ENCODE results near the gene SNPH.

The SNPH gene

GRCh38 chr20:1307571-1307971 is 41.5 kb downstream of the SNPH start:
- FAIRE-seq = no peak

- FAIRE-seq = no peak
These were observed 42.1 kb downstream of the SNPH start for GRCh38 chr20:1308067-1308701.

- no peak for FAIRE-seq
These were observed 42.6 kb downstream of the SNPH start for GRCh38 chr20:1308702-1309095.

GRCh38 chr20:1309439-1309847 is 43.3 kb downstream of the SNPH start:
- no peak for FAIRE-seq

- FAIRE-seq = no peak
These were observed 44.0 kb downstream of the SNPH start for GRCh38 chr20:1310071-1310470.

GRCh38 chr20:1310506-1311190 is 44.6 kb downstream of the SNPH start:
- no peak for FAIRE-seq

GRCh38 chr20:1312308-1312707 is 46.2 kb downstream of the SNPH start:
- FAIRE-seq = no peak

GRCh38 chr20:1312904-1313235 is 46.8 kb downstream of the SNPH start:
- no peak for FAIRE-seq

GRCh38 chr20:1313236-1313964 is 47.3 kb downstream of the SNPH start:
- FAIRE-seq = no peak

GRCh38 chr20:1315804-1316203 is 49.7 kb downstream of the SNPH start:
- FAIRE-seq = no peak

- FAIRE-seq = no peak
These were observed 51.6 kb downstream of the SNPH start for GRCh38 chr20:1317545-1318255.

- FAIRE-seq = no peak
These were observed 53.0 kb downstream of the SNPH start for GRCh38 chr20:1319051-1319450.

- FAIRE-seq = no peak
These were observed 53.4 kb downstream of the SNPH start for GRCh38 chr20:1319462-1319861.

- FAIRE-seq = no peak
These were observed 53.9 kb downstream of the SNPH start for GRCh38 chr20:1320016-1320415.

- FAIRE-seq = no peak
These were observed 55.0 kb downstream of the SNPH start for GRCh38 chr20:1320902-1321653.

- FAIRE-seq = no peak
These were observed 55.5 kb downstream of the SNPH start for GRCh38 chr20:1321654-1321939.

GRCh38 chr20:1322511-1323245 is 56.6 kb downstream of the SNPH start:
- no peak for FAIRE-seq

- no peak for FAIRE-seq
These were observed 57.2 kb downstream of the SNPH start for GRCh38 chr20:1323256-1323655.

- no peak for FAIRE-seq
These were observed 57.9 kb downstream of the SNPH start for GRCh38 chr20:1323830-1324597.

- FAIRE-seq = no peak
These were observed 58.6 kb downstream of the SNPH start for GRCh38 chr20:1324598-1325172.

All from A204.1 (cell line).